LHCN-M2 (cell line): ENCODE measurements around the gene ZC3H4. TPM values are rescaled to one million over a fixed set of nuclear protein-coding genes. Genes with fewer than 3 reads are reported as not detected.

Experiments
- DNase-seq: peaks from one replicate; pipeline ENCODE4 v3.0.0-alpha.2; 2012; ENCODE audit warnings: low read depth
- total RNA-seq: library from RNA; depleted of rRNA; stranded (reverse); fragments of >200 nt; gene quantifications from 2 replicates; pipeline ENCODE4 v1.2.3, GENCODE V29; 2014

Gene ZC3H4
- total RNA-seq, 1 experiment from 2014 or later, result 17.3 TPM

DNA sequence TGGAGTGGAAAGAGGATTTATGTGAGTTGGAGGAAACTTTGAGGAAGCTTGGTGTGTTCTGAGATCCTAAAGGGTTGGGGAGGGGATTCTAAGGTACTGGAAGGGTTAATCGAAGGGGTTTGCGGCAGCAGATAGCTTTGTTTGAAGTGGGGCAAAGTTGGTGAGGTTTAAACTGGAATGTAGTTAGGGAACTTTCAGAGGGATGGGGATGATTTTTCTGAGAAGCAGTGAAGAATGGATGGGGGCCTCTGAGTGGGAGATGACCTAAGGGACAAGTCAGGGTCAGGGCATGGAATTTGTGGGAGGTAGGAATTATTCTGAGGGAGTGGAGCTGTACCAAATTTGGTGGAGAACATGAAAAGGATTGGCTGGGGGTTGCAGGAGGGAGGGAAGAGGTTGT, 21.0 kb upstream of the ZC3H4 start:
- no peak for DNase-seq

DNA sequence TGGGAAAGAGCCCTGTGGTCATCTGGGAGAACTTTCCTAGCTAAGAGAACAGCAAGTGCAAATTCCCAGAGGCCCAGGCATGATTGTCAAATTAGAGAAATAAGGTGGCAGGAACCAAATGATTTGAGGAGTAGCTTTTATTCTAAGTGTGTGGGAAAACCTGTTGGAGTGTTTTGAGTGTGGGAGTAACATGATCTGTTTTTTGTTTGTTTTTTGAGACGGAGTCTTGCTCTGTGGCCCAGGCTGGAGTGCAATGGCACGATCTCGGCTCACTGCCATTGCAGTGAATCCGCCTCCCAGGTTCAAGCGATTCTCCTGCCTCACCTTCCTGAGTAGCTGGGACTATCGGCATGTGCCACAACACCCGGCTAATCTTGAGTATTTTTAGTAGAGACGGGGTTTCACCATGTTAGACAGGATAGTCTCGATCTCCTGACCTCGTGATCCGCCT, 19.5 kb upstream of the ZC3H4 start:
- no peak for DNase-seq

DNA sequence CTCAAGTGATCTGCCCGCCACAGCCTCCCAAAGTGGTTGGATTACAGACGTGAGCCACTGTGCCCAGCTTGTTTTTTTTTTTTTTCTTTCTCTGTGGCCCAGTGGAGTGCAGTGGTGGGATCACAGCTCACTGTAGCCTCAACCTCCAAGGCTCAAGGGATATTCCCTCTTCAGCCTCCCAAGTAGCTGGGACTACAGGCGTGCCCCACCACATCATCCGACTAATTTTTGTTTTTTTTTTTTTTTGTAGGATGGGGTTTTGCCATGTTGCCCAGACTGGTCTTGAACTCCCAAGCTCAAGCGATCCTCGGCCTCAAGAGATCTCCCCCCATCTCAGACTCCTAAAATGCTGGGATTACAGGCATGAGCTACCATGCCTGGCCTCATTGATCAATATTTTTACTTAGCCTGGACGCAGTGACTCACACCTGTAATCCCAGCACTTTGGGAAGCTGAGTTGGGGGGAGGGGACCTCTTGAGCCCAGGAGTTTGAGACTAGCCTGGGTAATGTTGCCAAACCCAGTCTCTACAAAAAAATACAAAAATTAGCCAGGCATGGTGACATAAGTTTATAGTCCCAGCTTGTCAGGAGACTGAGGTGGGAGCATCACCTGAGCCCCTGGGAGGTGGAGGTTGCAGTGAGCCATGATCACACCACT, 18.7 kb upstream of the ZC3H4 start:
- DNase-seq, result no peak

DNA sequence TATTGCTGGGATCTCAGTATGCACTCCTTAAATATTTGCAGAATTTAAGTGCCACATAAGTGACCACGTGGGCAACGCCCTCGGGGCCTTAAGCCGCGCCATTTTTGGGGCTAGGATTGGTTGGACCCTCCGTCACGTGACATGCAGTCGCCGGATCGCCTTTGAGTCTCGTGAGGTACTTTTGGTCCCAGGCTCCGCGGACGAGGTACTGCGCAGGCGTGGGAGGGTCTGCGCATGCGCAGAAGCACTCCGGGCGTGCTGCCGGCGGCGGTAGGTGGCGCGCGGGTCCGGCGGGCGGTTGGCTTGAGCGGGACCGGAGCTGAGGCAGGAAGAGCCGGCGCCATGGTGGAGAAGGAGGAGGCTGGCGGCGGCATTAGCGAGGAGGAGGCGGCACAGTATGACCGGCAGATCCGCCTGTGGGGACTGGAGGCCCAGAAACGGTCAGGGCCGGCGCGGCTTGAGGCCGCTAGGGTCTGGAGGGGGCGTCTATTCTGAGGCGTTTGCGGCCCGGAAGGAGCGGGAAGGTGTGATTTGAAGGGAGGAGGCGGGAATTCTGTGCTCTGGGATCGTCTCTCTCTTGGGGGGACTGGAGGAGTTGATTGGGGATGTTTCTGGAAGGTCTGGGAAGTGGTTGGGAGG, 17.1 kb upstream of the ZC3H4 start, which contains the start of gene SAE1:
Gene SAE1 (plus strand): TSS at position 247 of the 639 bp plus-strand sequence. CDS start 96 bp downstream, at position 343.
- DNase-seq, result peak; percentile 99

DNA sequence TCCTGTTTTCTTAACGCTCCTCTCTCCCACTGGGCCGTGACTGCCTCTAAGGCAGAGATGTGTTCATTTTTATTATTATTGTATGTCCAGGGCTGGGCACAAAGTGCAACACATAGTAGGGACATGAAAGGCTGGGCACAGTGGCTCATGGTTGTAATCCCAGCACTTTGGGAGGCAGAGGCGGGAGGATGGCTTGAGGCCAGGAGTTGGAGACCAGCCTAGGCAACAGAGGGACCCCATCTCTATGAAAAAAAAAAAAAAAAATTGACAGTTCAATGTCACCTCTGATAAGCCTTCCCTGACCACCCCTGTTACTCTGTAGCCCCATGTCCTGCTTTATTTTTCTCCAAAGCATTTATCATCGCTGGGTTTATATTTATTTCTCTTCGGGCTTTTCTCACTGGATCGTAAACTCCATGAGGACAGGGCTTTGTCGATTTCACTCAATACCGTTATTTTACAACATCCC, 16.6 kb upstream of the ZC3H4 start:
- DNase-seq, result no peak

DNA sequence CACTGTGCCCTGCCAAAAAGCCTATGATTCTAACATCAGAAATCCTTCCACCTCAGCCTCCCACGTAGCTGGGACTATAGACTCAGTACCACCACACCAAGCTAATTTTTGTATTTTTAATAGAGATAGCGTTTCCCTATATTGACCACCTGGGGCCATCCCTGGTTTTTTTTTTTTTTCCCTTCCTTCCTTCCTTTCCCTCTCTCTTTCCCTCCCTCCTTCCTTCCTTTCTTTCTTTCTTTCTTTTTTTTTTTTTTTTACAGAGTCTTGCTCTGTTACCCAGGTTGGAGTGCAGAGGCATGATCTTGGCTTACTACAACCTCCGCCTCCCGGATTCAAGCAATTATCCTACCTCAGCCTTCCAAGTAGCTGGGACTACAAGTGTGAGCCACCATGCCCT, 16.0 kb upstream of the ZC3H4 start:
- no peak for DNase-seq

DNA sequence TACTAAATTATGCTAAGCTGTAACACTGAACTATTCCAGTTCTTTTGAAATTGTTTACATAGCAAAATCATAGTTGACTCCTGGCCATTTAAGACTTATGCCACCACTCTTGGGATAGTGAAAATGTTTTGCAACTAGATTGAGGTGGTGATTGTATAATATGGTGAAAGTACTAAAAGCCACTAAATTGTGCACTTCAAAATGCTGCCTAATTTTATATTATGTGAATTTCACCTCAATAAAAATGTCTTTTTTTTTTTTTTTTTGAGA, 12.0 kb upstream of the ZC3H4 start:
- no peak for DNase-seq

DNA sequence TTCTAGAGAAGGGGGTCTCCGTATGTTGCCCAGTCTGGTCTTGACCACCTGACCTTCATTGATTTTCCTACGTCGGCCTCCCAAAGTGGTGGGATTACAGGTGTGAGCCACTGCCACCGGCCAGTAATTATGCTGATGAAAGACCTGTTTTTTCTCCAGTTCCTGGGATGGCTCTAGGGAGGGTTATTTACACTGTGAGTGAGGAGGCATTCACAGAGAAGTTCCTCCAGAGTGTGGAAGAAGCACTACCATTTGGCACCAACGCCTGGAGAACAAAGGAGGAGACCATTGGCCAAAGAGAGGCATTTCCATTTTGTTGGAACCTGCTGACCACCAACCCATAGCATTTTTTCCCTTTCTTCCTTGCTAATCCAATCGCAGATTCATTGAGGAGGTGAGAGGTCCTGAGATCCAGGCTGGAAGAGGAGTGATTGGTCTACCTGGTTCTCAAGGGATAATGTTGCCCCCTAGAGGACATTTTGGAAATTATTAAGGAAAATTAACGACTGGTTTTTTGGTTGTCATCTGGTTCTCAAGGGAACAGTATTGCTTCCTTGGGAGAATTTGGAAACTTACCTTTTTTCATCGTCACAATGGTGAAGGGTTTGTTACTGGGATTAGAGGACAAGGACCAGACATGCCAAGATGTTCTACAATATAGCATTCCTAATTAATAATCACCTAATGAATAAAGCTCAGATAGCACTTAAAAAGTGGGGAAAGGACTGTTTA, 11.5 kb upstream of the ZC3H4 start:
- peak; percentile 69 for DNase-seq

DNA sequence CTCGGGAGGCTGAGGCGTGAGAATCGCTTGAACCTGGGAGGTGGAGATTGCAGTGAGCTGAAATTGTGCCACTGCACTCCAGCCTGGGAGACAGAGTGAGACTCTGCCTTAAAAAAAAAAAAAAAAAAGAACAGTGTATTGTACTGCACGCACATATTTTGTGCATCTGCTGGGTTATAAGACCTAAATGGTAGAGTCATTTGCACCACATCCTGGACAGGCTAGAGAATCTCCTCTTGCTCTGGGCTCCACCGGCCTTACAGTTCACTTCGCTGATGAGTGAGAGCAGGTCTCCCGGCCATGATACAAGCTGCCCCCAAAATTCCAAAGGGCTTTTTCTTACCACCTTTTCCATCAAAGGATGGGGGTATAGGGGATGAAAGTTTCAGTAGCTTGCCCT, 9.8 kb upstream of the ZC3H4 start:
- DNase-seq, result no peak

DNA sequence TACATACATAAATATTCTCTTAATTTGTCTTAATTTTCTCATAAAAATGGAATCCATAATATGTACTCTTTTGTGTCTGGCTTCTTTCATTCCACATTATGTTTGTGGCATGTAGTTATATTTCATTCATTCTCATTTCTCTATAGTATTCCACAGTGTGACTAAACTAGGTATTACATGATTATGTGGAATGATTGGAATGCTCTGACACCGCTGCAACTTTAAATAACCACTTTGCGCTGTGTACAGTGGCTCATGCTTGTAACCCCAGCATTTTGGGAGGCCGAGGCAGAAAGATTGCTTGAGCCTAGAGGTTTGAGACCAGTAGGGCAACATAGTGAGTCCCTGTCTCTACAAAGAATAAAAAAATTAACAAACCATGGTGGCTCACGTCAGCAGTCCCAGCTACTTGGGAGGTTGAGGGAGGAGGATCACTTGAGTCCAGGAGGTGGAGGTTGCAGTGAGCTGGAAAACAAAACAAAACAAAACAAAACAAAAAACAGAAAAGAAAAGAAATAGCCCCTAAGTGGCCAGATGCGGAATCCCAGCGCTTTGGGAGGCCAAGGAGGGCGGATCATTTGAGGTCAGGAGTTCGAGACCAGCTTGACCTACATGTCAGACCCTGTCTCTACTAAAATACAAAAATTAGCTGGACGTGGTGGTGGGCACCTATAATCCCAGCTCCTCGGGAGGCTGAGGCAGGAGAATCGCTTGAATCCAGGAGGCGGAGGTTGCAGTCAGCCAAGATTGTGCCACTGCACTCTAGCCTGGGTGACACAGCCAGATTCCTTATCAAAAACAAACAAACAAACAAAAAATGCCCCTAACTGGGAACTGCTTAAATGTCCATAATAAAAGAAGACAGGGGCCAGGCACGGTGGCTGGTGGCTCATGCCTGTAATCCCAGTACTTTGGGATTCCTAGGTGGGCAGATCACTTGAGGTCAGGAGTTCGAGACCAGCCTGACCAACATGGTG, 9.1 kb upstream of the ZC3H4 start:
- DNase-seq, result peak; percentile 72

DNA sequence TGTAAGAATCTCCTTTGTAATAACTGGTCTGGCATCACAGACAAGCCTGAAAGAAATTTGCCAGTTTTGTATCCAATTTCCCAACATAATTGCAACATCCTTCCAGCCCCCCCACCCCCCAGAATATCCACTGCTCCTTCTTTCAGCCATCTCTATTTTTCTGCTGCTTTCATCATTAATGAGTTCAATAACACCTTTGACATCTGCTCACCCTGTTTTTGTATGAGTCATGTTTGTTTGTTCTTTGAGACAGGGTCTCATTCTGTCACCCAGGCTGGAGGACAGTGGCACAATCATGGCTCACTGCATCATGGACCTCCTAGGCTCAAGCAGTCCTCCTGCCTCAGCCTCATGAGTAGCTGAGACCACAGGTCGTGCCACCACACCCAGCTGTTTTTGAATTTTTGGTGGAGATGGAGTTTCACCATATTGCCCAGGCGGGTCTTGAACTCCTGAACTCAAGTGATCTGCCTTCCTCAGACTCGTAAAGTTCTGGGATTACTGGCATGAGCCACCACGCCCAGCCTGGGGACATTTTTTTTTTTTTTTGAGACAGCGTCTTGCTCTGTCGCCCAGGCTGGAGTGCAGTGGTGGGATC, 7.0 kb upstream of the ZC3H4 start:
- DNase-seq, result no peak

DNA sequence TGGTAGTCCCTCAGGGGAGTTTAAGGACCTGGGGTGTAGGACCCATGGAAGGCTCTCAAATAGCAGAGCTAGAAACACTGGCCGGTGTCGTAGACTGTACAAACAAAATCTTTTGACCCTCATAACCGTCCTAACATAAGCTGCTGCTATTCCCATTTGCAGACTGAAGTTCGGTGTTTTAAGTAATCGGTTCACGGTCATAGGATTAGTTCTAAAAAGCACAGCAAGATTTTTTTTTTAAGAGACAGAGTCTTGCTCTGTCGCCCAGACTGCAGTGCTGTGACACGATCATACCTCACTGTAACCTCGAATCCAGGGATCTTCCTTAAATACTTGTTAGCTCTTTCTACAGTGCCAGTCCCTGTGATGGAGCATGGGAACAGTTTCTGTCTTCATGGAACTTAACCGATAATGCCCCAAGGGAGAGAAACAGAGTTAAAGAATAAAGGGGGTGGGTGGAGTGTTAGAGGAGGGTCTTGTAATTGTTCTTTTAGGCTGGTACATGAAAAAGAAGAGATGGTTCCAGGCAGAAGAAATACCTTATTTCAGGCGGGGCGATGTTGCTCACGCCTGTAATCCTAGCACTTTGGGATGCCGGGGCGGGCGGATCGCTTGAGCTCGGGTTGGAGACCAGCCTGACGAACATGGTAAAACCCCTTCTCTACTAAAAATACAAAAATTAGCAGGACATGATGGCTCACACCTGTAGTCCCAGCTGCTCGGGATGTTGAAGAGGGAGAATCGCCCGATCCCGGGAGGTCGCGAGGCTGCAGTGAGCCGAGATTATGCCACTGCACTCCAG, 475 bp upstream of the ZC3H4 start:
- no peak for DNase-seq

DNA sequence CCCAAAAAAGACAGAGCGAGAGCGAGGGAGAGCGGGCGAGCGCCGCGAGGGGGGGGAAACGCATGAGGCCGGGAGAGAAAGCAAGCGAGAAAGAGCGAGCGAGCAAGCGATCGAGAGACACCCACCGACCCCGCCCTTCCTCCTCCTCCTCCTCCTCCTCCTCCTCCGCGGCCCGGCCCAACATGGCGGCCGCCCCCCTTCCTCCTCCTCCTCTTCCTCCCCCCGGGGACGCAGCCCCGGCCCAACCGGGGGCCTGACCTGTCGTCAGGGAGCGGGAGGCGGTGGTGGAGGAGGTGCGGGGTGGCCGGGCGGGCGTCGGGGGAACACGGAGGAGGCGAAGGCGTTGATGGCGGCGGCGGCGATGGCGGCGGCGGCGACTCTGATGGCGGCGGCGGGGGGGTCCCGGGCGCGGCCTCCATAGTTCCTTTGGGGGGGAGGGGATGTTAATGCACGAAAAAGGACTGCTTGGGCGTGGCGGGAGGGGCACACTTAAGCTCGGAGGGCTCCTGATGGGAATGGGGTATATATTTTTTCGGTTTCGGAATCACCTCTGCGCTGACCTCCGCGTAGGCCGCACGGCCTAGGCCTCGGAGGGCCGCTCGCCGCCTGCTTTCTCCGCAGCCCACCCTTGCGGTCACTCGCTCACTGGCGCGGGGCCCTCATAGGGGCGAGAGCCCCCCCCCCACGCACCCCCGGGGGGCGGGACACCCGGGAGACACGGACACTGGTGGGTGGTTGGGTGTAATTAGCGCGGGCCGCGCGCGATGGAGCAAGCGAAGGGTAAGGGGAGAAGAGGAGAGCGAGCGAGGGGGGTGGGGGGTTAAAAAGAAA, 1.2 kb downstream of the ZC3H4 start:
- DNase-seq, result peak; percentile 81

DNA sequence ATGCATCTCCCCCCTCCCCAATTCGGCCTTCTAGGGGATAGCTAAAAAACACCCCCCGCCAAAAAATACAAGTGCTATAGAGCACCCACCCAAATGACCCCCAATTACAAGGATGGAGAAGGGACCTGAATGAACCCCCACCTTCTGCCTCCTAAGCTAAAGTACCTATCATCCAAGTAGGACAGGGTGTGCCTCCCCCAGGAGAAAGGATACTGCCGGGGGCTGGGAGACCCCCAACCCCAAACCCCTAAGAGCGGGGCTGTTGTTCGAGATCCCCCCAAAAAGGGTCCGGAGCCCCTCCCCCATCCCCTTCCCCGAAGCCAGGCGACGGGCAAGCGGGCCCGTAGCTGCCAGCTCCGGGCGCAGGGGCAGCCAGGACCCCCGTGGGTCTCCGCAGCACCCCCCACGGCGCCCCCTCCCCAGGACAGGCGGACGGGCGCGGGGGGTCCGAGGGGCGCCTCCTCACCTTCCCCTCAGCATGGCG, 1.9 kb downstream of the ZC3H4 start:
- no peak for DNase-seq

DNA sequence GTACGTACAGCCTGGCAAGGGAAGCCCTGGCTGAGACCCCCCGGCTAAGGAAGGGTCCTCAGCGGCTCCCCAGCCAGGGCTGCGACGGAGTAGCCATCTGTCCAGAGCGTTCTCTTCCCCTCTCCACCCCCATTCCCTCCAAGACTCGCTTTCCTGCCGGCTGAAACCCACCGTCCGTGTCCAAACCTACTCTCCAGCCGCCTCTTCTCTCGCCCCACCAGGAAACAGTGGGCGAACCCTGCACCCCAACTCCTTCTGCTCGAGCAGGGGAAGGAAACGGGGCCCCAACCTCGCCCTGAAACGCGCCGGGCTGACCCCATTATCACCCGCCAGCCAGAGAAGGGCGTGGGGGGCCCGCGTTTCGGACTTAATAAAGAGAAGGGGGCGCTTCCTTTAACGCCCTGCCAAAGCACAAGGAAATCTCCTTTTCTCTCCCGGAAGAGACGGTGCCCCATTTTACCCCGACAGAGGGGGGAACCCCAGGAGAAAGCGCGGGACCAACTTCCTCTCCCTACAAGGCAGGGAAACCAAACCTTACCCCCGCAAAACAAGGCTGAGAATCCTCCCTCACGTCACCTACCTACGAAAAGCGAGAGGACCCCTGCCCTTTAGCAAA, 2.5 kb downstream of the ZC3H4 start:
- DNase-seq, result peak; percentile 20

DNA sequence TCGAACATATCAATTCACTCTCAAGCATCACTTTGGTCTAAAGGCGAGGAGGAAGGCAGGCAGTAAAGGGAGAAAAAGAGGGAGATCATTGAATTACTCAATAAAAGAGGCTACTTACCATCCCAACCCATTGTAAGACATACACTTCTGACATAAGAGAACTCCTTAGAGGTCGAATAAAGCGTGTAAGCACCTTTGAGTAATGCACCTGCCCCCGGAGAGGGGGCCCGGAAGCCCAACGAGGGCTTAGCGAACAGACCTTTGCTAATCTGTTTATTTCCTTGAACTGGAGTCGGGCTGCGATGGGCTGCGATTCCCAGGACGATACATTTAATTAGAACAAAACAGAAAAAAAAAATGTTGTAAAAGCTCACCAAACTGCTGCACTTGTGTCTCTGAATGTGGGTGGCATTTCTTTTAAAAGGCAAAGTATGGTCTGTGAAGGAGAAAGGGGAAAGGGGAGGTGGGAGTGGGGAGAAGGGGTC, 3.0 kb downstream of the ZC3H4 start:
- no peak for DNase-seq

DNA sequence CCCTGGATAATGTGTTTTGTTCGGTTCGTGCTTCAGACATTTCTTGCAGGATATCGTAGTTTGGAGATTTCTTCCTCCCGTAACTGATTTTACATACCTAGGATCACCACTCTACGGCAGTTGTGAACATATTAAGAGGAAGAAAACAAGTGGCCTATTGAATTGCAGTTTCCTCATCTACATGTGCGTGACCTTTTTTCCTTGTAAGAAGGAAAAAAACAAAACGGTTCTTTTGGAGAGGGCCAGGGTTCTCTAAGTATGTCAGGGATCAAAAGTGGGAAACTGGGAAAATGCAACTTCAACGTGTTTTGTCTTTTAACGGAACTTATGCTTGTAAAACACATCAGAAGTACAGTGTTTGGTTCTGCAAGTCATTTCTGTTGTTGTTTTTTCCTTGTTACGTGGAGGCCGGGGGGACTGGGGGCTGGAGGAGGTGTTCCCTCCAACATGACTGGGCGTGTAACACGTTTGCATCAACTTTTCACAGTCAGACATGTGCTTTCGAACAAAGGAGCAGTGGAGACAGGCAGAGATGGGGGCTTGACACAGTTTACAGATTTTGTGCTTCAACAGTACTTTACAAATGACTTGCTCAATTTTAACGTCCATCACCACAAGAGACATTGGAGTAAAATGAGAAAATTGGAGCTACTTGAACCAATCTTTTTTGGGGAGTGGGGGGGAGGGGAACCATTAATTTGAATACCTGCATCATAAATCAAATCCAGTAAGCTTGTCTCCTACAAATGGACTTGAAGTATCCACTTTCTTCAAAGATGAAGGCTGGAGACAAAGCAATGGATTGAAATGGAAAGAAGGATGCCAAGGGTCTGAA, 3.8 kb downstream of the ZC3H4 start:
- DNase-seq, result peak; percentile 54

DNA sequence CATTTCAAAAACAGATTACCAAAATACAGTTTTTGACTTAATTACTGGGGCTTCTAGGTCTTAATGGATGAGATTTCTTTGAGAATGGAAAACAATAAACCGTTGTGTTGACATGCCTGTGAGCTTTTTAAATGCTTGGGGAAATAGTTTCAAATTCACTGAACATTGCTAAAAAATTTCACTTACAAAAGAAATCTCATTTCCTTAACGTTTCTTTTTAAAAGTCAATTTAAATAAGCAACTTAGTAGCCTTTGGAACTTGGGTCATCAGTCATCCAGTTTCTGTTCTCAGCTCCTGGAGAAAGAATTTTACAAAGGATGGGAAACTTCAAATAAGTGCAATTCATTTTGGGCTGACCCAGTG, 4.4 kb downstream of the ZC3H4 start:
- DNase-seq, result no peak
